Keratinocyte (primary cell): ENCODE measurements around the gene GPR157.

Experiments
- CTCF ChIP-seq, 3 experiments: IDR thresholded peaks in 1 of 3; conservative IDR thresholded peaks in 1 of 3; optimal IDR thresholded peaks in 1 of 3; 2 replicates in 2 of 3; 3 replicates in 1 of 3; pipeline versions ENCODE3 to v1.5.1; 2011; ENCODE audit warnings: low read length in 3 of 3, mild to moderate bottlenecking in 3 of 3, moderate library complexity in 2 of 3, control low read depth in 1 of 3, inconsistent platforms in 1 of 3; ENCODE audit not compliant: insufficient read depth in 2 of 3; ENCODE audit errors: extremely low read depth in 1 of 3
- EZH2 ChIP-seq: IDR thresholded peaks from one replicate; pipeline ENCODE4 v1.6.1; 2012; ENCODE audit warnings: inconsistent platforms, mild to moderate bottlenecking, low read length, moderate library complexity

- TF ChIP-seq CTCF (optimal IDR thresholded peaks at IDR 0.05 in 1 of 3, IDR thresholded peaks at IDR 0.05 in 1 of 3, conservative IDR thresholded peaks at IDR 0.05 in 1 of 3; ENCODE audit: extremely low read depth in 1 of 3, insufficient read depth in 2 of 3, low read length in 3 of 3) (no peak), EZH2 (no peak)
Measured at GRCh38 chr1:9087411-9088125, 41.3 kb downstream of the GPR157 start.
